Prostate gland (tissue), 2 donors: ENCODE results near the gene MAP3K9.

ENCODE experiments used
- POLR2A ChIP-seq: fragments of 450-650 bp; IDR thresholded peaks from one replicate; pipeline ENCODE4 v1.6.1; 2016; ENCODE audit warnings: antibody characterized with exemption, mild to moderate bottlenecking
- TF ChIP-seq, protein P1 (sequence below), 4 experiments: fragments of 200-600 bp in 2 of 4; fragments of 450-650 bp in 2 of 4; sonication (generic) in 2 of 4; IDR thresholded peaks; 1 replicate in 3 of 4; 2 replicates in 1 of 4; pipeline ENCODE4 v1.5.1; 2016 to 2019; ENCODE audit warnings: antibody characterized with exemption in 4 of 4, mild to moderate bottlenecking in 2 of 4, moderate library complexity in 2 of 4

GRCh38 chr14:70748422-70748821 lies 60.9 kb downstream of the MAP3K9 start:
- TF ChIP-seq, protein P1, sequence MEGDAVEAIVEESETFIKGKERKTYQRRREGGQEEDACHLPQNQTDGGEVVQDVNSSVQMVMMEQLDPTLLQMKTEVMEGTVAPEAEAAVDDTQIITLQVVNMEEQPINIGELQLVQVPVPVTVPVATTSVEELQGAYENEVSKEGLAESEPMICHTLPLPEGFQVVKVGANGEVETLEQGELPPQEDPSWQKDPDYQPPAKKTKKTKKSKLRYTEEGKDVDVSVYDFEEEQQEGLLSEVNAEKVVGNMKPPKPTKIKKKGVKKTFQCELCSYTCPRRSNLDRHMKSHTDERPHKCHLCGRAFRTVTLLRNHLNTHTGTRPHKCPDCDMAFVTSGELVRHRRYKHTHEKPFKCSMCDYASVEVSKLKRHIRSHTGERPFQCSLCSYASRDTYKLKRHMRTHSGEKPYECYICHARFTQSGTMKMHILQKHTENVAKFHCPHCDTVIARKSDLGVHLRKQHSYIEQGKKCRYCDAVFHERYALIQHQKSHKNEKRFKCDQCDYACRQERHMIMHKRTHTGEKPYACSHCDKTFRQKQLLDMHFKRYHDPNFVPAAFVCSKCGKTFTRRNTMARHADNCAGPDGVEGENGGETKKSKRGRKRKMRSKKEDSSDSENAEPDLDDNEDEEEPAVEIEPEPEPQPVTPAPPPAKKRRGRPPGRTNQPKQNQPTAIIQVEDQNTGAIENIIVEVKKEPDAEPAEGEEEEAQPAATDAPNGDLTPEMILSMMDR (IDR thresholded peaks at IDR 0.05), result no peak
- no peak for TF ChIP-seq POLR2A
